H1 (cell line): ENCODE results near the gene LRPPRC. TPM values are rescaled to one million over a fixed set of nuclear protein-coding genes. Genes with fewer than 3 reads are reported as not detected.

Experiments
- CTCF ChIA-PET: fragments of 300-600 bp; sonication (Branson Sonifier 250); formaldehyde crosslinking; loops from one replicate; lab custom pipeline; 2021; ENCODE audit not compliant: partially characterized antibody; lab: Charles Lee
- POLR2A ChIA-PET: fragments of 300-600 bp; sonication (Branson Sonifier 250); formaldehyde crosslinking; loops from one replicate; lab custom pipeline; 2021; ENCODE audit warnings: inconsistent platforms; ENCODE audit not compliant: partially characterized antibody; lab: Charles Lee
- DNase-seq, 2 experiments: peaks; one replicate each; pipeline versions ENCODE4 v3.0.0 to v3.0.0-alpha.2; 2010 to 2022; ENCODE audit warnings: low spot score in 2 of 2, low read depth in 1 of 2, mixed read lengths in 1 of 2
- FAIRE-seq: peaks from 2 replicates; lab custom pipeline; 2011; peaks lifted over from hg19 to GRCh38; lab: Jason Lieb, UNC
- H2AFZ ChIP-seq: 2 replicates; pipeline ENCODE4 v1.8.1; 2012; ENCODE audit warnings: low read length, inconsistent platforms
- H2AK5ac ChIP-seq: 2 replicates; pipeline ENCODE4 v1.6.1; 2013; ENCODE audit warnings: low read depth, low read length
- H2BK120ac ChIP-seq: replicated peaks from 2 replicates; pipeline ENCODE3; 2013; ENCODE audit warnings: low read depth, low read length, inconsistent platforms
- H2BK12ac ChIP-seq: 2 replicates; pipeline ENCODE4 v1.6.1; 2013; ENCODE audit warnings: low read depth, low read length
- H2BK15ac ChIP-seq: 2 replicates; pipeline ENCODE4 v1.6.1; 2013; ENCODE audit warnings: low read length
- H2BK20ac ChIP-seq: 2 replicates; pipeline ENCODE4 v1.6.1; 2013; ENCODE audit warnings: low read length
- H2BK5ac ChIP-seq: 2 replicates; pipeline ENCODE4 v1.6.1; 2013; ENCODE audit warnings: low read depth, low read length
- H3K14ac ChIP-seq: 2 replicates; pipeline ENCODE4 v1.6.1; 2013; ENCODE audit warnings: inconsistent platforms; ENCODE audit not compliant: insufficient read length
- H3K18ac ChIP-seq: 2 replicates; pipeline ENCODE4 v1.6.1; 2013; ENCODE audit warnings: low read length; ENCODE audit errors: extremely low read depth
- H3K23ac ChIP-seq: 2 replicates; pipeline ENCODE4 v1.6.1; 2013; ENCODE audit warnings: inconsistent platforms; ENCODE audit not compliant: insufficient read length
- H3K23me2 ChIP-seq: 2 replicates; pipeline ENCODE4 v1.6.1; 2013; ENCODE audit warnings: low read depth, low read length
- H3K27ac ChIP-seq: 2 replicates; pipeline ENCODE4 v1.6.1; 2011; ENCODE audit warnings: low read depth, low read length, inconsistent platforms
- H3K27me3 ChIP-seq, 4 experiments: replicated peaks in 1 of 4; 1 replicate in 1 of 4; 2 replicates in 3 of 4; pipeline versions ENCODE4 v1.6.1 to v1.8.1; 2011 to 2013; ENCODE audit warnings: low read length in 3 of 4, mild to moderate bottlenecking in 3 of 4, inconsistent platforms in 2 of 4, mixed read lengths in 2 of 4, moderate library complexity in 1 of 4; ENCODE audit not compliant: control insufficient read depth in 3 of 4, insufficient read depth in 3 of 4; ENCODE audit errors: extremely low read depth in 1 of 4
- H3K36me3 ChIP-seq, 4 experiments: 2 replicates each; pipeline versions ENCODE4 v1.6.1 to v1.8.1; 2011 to 2013; ENCODE audit warnings: mild to moderate bottlenecking in 4 of 4, low read length in 3 of 4, moderate library complexity in 2 of 4, control low read depth in 1 of 4, inconsistent platforms in 1 of 4; ENCODE audit not compliant: insufficient read depth in 4 of 4, control insufficient read depth in 2 of 4
- H3K4ac ChIP-seq: replicated peaks from 2 replicates; pipeline ENCODE3; 2013; ENCODE audit warnings: low read length, low read depth, mixed read lengths, inconsistent platforms; ENCODE audit not compliant: insufficient read length
- H3K4me1 ChIP-seq, 4 experiments: replicated peaks in 1 of 4; 1 replicate in 1 of 4; 2 replicates in 3 of 4; pipeline versions ENCODE4 v1.6.1 to v1.8.1; 2011 to 2013; ENCODE audit warnings: low read length in 3 of 4, inconsistent platforms in 2 of 4, mixed read lengths in 1 of 4; ENCODE audit not compliant: insufficient read depth in 4 of 4, control insufficient read depth in 3 of 4
- H3K4me2 ChIP-seq, 2 experiments: 2 replicates each; pipeline versions ENCODE4 v1.6.1 to v1.8.1; 2011 to 2013; ENCODE audit warnings: low read depth in 2 of 2, low read length in 2 of 2, control low read depth in 1 of 2, inconsistent platforms in 1 of 2, mild to moderate bottlenecking in 1 of 2; ENCODE audit not compliant: insufficient read depth in 1 of 2
- H3K4me3 ChIP-seq, 4 experiments: fragments of 200-600, 300-600 bp in 1 of 4; sonication (generic), shearing (Covaris generic), sonication (Bioruptor Twin) in 1 of 4; 2 replicates each; pipeline versions ENCODE4 v1.5.1 to v1.8.1; 2011 to 2016; ENCODE audit warnings: low read length in 4 of 4, low read depth in 3 of 4, control low read depth in 2 of 4, inconsistent platforms in 2 of 4, mild to moderate bottlenecking in 2 of 4, mixed read lengths in 1 of 4, moderate library complexity in 1 of 4; ENCODE audit not compliant: insufficient read depth in 2 of 4; ENCODE audit errors: extremely low read depth in 1 of 4
- H3K56ac ChIP-seq: replicated peaks from 2 replicates; pipeline ENCODE3; 2013; ENCODE audit warnings: low read depth, mild to moderate bottlenecking, mixed read lengths, low read length, inconsistent platforms; ENCODE audit not compliant: insufficient read length
- H3K79me1 ChIP-seq: 2 replicates; pipeline ENCODE4 v1.6.1; 2013; ENCODE audit warnings: low read depth, low read length, control low read depth
- H3K79me2 ChIP-seq, 2 experiments: 2 replicates each; pipeline versions ENCODE4 v1.6.1 to v1.8.1; 2012 to 2013; ENCODE audit warnings: low read length in 2 of 2, mild to moderate bottlenecking in 2 of 2, inconsistent platforms in 1 of 2; ENCODE audit not compliant: insufficient read depth in 2 of 2, control insufficient read depth in 1 of 2
- H3K9ac ChIP-seq, 4 experiments: replicated peaks in 1 of 4; 1 replicate in 1 of 4; 2 replicates in 3 of 4; pipeline versions ENCODE4 v1.6.1 to v1.8.1; 2011 to 2013; ENCODE audit warnings: low read depth in 3 of 4, low read length in 3 of 4, control low read depth in 2 of 4, mild to moderate bottlenecking in 2 of 4, moderate library complexity in 2 of 4, inconsistent platforms in 1 of 4; ENCODE audit errors: extremely low read depth in 1 of 4
- H3K9me3 ChIP-seq, 2 experiments: 2 replicates each; pipeline versions ENCODE4 v1.6.1 to v1.8.1; 2012 to 2013; ENCODE audit warnings: mild to moderate bottlenecking in 2 of 2, moderate library complexity in 2 of 2, control low read depth in 1 of 2, inconsistent platforms in 1 of 2, low read depth in 1 of 2, low read length in 1 of 2, mixed read lengths in 1 of 2; ENCODE audit not compliant: insufficient read depth in 2 of 2
- H4K20me1 ChIP-seq, 2 experiments: replicated peaks in 1 of 2; 2 replicates each; pipeline versions ENCODE3 to v1.8.1; 2011 to 2013; ENCODE audit warnings: inconsistent platforms in 2 of 2, low read length in 2 of 2, mild to moderate bottlenecking in 1 of 2; ENCODE audit not compliant: insufficient read depth in 2 of 2, control insufficient read depth in 1 of 2
- H4K5ac ChIP-seq: 2 replicates; pipeline ENCODE4 v1.6.1; 2013; ENCODE audit warnings: low read length, low read depth, mixed read lengths, inconsistent platforms; ENCODE audit not compliant: insufficient read length
- H4K8ac ChIP-seq: 2 replicates; pipeline ENCODE4 v1.8.0; 2013; ENCODE audit warnings: mild to moderate bottlenecking, moderate library complexity, low read length, inconsistent platforms; ENCODE audit not compliant: insufficient read depth; ENCODE audit errors: extremely low read depth
- H4K91ac ChIP-seq: replicated peaks from 2 replicates; pipeline ENCODE3; 2013; ENCODE audit warnings: low read length, mixed read lengths, inconsistent platforms; ENCODE audit not compliant: insufficient read length
- ATF2 ChIP-seq: IDR thresholded peaks from 2 replicates; pipeline ENCODE4 v1.6.1; 2012; ENCODE audit warnings: low read length, inconsistent platforms
- BRCA1 ChIP-seq: IDR thresholded peaks from 2 replicates; pipeline ENCODE4 v1.6.1; 2012; ENCODE audit warnings: low read depth, low read length, improper control_type of control experiment
- CTCF ChIP-seq, 3 experiments: IDR thresholded peaks; 1 replicate in 2 of 3; 2 replicates in 1 of 3; pipeline versions ENCODE4 v1.5.1 to v1.6.1; 2011; ENCODE audit warnings: low read length in 3 of 3, mild to moderate bottlenecking in 3 of 3, inconsistent platforms in 2 of 3, low read depth in 1 of 3, moderate library complexity in 1 of 3; ENCODE audit not compliant: insufficient read depth in 1 of 3; ENCODE audit errors: control extremely low read depth in 1 of 3
- FOSL1 ChIP-seq: IDR thresholded peaks from 2 replicates; pipeline ENCODE4 v1.6.1; 2011; ENCODE audit warnings: mild to moderate bottlenecking, low read depth, low read length, moderate library complexity; ENCODE audit not compliant: insufficient read depth
- MAX ChIP-seq: IDR thresholded peaks from 2 replicates; pipeline ENCODE4 v1.6.1; 2012; ENCODE audit warnings: inconsistent platforms
- PHF8 ChIP-seq: fragments of 200-600 bp; sonication (generic); conservative IDR thresholded peaks from 2 replicates; pipeline ENCODE4 v1.7.1; 2012; ENCODE audit warnings: low read depth, mild to moderate bottlenecking, inconsistent platforms, low read length, moderate library complexity
- SRF ChIP-seq: IDR thresholded peaks from 2 replicates; pipeline ENCODE4 v1.6.1; 2011; ENCODE audit warnings: mild to moderate bottlenecking, low read depth, low read length, moderate library complexity
- polyA plus RNA-seq, 7 experiments: library from polyadenylated mRNA; depleted of rRNA in 3 of 7; stranded (reverse) in 5 of 7; unstranded in 2 of 7; fragments of >200 nt in 5 of 7; fragments of 200-250 nt in 2 of 7; gene quantifications; 1 replicate in 5 of 7; 2 replicates in 1 of 7; 4 replicates in 1 of 7; pipeline versions ENCODE4 v1.2.1 to v1.2.3, GENCODE V29; 2011 to 2013; ENCODE audit warnings: missing spikeins in 2 of 7, mixed read lengths in 2 of 7
- total RNA-seq: library from RNA; stranded (reverse); fragmentation: NEBNext Ultra II Directional; extraction: Animal tissue kit (Norgen Biotek cat#: 25700); gene quantifications from 2 replicates; pipeline ENCODE4 v1.2.1, GENCODE V29; 2021

Gene LRPPRC
- total and polyA plus RNA-seq, 2 of the 8 experiments (the other 6 are each of a cell fraction or from before 2014, with no cell fraction given) = 43.4 to 167 TPM

- Histone ChIP-seq H3K27me3 (no peaks in the 10 kb centered on the region), H2BK5ac (no peak overlapping the region)
- TF ChIP-seq PHF8 (no peak), ATF2 (no peak), FOSL1 (no peak), SRF (no peak), BRCA1 (no peak), MAX (no peak), CTCF (IDR thresholded peaks at IDR 0.05; ENCODE audit: control extremely low read depth in 1 of 3, insufficient read depth in 1 of 3, low read depth in 1 of 3, low read length in 3 of 3) (no peak)
These were observed 18.0 kb downstream of the LRPPRC start for GRCh38 chr2:43977677-43978375.

More at GRCh38 chr2:43977677-43978375, 18.0 kb downstream of the LRPPRC start:
- Histone ChIP-seq H3K23ac (no peak overlapping the region), H3K23me2 (no peaks in the 10 kb centered on the region), H3K14ac (no peak overlapping the region), H2BK15ac (no peak overlapping the region), H2BK12ac (no peak overlapping the region), H2AFZ (no peak overlapping the region), H3K4ac (no peak overlapping the region), H4K20me1 (peaks cover 0 to 4% of the 10 kb centered on the region in 2 experiments), H3K36me3 (peaks cover 13 to 95% (median 66%) of the 10 kb centered on the region in 4 experiments), H3K27ac (no peak overlapping the region), H3K79me2 (peaks cover 0 to 11% of the 10 kb centered on the region in 2 experiments; a peak in 2 of 4 replicates), H2BK20ac (no peak overlapping the region), H3K4me1 (no peaks in the 10 kb centered on the region), H3K18ac (no peak overlapping the region), H2AK5ac (no peak overlapping the region), H3K9me3 (no peaks in the 10 kb centered on the region), H2BK120ac (no peak overlapping the region), H4K5ac (no peak overlapping the region), H4K91ac (no peak overlapping the region), H3K79me1 (no peaks in the 10 kb centered on the region), H3K9ac (no peak overlapping the region), H3K4me3 (no peak overlapping the region), H4K8ac (no peak overlapping the region), H3K56ac (no peak overlapping the region), H3K4me2 (no peak overlapping the region)
- CTCF ChIA-PET = interaction anchor here (1.0 to 1.6 kb wide), 2 partner anchors 15 to 37 kb away, joined by 3 read pairs; no protein-coding TSS in a partner anchor
- POLR2A ChIA-PET = interaction anchor here (1.1 to 1.2 kb wide), 2 partner anchors 14 to 28 kb away, joined by 3 read pairs; no protein-coding TSS in a partner anchor
- FAIRE-seq = no peak
- no peak for DNase-seq
